Lung microvascular endothelial cell (primary cell): Measurements from ENCODE around the gene SLC25A38. TPM values are rescaled to one million over a fixed set of nuclear protein-coding genes. Genes with fewer than 3 reads are reported as not detected.

Source experiments
- DNase-seq, 2 donors: peaks; one replicate each; pipeline versions ENCODE4 v3.0.0 to v3.0.0-alpha.2; 2010; ENCODE audit warnings: low read depth in 2 of 2
- total RNA-seq: library from RNA; depleted of rRNA; stranded (reverse); fragments of >200 nt; gene quantifications from 2 replicates; pipeline ENCODE4 v1.2.1, GENCODE V29; 2014

Gene SLC25A38
- total RNA-seq, 1 donor from 2014 or later = 16.1 TPM

DNA sequence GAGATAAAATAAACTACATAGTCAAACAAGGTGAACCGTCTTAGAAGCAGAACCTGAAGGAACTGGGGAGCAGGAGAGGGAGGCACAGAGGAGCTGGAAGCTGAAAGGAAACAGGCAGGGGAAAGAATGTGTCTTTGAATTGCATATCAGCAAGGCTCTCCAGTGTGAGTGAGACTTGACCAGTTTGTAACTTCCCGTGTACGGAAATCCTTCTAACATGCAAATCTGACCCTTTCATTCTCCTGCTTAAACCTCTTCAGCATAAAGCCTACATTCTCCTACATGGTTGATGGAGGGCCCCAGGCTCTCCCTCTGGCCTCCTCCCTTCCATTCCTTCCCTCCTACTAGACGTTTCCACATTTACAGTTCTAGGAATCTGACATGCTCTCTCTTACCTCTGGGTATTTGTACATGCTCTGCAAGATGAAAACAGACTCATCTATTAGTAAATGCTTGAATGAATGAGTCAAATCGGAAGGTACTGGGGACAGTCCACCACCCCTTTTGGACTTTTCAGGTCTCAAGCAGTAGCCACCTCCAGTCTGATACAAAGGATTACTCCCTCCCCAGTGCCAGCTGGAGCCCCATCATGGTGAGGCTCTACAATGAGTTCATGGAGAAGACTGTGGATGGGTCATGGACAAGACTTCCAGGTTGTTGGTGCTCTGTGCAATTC, 6.1 kb upstream of the SLC25A38 start:
- peak in 1 of 2 donors; percentile 61 for DNase-seq

GRCh38 chr3:39378088-39378487, 5.1 kb upstream of the SLC25A38 start:
- DNase-seq = peak; percentile 42 to 60

DNA sequence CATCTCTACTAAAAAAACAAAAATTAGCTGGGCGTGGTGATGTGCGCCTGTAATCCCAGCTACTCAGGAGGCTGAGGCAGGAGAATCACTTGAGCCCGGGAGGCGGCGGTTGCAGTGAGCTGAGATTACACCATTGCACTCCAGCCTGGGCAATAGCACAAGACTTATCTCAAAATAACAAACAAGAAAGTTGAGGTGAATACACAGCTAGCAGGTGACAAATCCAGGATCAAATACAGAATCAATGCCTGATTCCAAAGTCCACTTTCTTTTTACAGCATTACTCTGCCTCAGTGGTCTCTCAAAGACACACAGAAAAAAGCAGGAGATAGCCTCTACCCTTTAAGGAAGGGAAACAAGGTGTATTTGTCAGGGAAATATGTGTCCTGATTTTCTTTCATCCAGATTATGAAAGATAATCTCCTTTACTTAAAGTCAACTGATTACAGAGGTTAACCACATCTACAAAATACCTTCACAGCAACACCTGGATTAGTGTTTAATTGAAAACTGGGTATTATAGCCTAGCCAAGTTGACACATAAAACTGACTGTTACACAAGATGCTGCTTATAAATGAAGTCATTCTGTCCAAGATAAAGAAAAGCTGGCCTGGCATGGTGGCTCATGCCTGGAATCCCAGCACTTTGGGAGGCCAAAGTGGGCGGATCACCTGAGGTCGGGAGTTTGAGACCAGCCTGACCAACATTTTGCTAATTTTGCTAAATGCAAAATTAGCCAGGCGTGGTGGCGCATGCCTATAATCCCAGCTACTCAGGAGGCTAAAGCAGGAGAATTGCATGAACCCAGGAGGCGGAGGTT, 4.0 kb upstream of the SLC25A38 start:
- no peak for DNase-seq

DNA sequence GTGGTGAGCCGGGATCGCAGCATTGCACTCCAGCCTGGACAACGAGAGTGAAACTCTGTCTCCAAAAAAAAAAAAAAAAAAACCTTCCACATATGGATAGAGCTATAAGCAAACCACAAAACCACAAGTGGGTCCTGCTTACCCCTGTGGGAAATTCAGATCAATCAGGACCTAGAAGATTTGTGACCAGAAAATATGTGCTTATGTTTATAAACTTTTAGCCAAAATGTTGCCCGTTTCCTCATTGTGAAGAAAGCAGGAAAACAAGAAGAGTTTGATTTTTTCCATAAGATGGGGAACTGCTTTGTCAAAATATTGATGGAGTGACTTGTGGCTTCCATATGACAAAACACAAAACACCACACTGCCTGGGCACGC, 3.4 kb upstream of the SLC25A38 start:
- no peak for DNase-seq

DNA sequence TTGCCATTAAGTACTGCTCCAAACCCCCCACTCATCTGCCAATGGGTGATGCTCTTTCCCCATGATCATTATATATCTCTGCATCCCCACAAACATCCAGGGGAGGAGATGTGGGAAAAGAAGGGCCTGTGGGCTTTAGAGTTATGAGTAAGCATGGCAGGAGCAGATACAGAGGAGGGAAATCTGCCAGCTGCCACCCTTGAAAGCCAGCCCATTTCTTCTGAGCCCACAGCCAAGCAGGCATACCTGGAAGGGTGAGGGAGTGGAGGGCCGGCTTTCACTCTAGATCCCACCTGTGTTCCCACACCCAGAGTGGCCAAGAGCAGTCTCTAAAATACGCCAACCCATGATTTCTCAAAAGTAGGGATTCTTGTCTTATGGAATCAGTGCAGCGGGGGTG, 1.7 kb upstream of the SLC25A38 start:
- DNase-seq = no peak

DNA sequence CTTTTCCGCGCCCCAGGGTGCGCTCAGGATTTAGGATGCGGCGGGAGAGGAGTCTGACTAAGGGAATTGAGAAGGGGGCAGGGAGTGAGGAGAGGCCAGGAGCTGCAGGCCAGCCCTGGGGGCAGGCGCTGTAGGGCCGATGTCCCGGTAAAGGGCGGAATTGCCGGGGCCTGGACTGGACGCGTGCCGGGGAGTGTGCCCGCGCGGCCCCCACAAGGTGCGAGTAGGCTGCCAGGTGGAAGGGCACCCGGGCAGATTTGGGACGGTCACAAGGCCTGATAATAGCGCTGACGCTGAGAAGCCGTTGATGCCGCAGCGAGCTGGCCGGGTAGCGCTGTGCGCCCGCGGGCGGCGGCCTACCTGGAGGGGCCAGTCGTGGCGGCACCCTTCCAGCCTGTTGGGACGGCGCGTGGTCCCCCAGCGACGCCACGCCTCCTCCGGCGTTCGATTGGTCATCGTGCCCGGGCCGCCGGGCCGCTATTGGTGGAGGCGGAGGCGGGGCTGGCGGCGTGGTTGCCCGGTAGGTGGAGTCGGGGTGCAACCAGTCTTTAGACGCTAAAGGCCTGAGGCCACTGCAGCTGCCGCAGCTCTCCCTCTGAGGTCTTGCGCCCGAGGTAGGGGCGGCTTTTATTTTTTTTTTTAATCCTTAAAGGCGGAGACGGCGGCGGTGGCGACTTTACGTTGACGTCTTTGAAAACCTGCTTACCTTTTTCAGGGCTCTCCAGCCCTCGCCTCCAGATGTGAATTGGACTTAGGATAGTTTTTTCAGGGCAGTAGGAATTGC, 903 bp downstream of the SLC25A38 start:
- peak; percentile 94 for DNase-seq

DNA sequence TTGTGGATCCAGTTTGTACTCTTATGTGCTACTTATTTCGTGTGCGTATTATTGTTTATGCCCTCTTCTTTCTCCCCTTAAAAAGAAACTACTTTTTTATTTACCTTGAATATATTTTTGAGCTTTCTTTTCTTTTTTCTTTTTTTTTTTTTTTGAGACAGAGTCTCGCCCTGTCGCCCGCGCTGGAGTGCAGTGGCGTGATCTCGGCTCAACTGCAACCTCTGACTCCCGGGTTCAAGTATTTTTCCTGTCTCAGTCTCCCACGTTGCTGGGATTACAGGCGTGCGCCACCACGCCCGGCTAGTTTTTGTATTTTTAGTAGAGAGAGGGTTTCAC, 1.5 kb downstream of the SLC25A38 start:
- DNase-seq = no peak

GRCh38 chr3:39385456-39386090, 2.4 kb downstream of the SLC25A38 start:
- DNase-seq = no peak

DNA sequence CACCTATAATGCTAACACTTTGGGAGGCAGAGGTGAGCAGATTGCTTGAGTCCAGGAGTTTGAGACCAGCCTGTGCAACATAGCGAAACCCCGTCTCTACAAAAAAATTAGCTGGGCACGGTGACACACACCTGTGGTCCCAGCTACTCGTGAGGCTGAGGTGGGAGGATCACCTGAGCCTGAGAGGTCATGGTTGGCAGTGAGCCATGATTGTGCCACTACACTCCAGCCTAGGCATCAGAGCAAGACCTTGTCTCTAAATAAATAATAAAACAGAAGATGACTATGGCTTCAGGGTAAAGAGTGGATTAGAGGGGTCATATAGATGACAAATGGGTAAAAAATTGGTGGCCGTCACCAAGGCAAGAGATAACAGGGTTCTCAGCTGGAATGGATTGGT, 3.1 kb downstream of the SLC25A38 start:
- no peak for DNase-seq

GRCh38 chr3:39387411-39387975, 4.3 kb downstream of the SLC25A38 start:
- no peak for DNase-seq

DNA sequence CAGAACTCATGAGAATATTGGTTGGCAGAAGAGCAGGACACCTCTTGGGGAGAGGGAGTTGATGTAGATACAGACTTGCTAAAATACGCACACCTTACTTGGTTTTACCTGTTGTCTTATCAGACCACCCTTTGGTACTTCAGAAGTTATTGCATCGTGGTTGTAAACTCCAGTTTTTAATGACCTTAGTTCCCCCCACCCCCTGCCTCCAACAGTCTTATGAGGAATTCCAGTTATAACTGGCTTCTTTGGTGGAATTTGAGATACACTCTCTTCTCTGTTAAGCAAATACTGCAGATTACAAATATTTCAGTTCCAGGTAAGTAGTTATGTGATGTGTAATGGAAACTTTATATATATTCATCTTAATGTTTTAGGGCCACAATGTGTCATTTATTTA, 5.0 kb downstream of the SLC25A38 start:
- no peak for DNase-seq

DNA sequence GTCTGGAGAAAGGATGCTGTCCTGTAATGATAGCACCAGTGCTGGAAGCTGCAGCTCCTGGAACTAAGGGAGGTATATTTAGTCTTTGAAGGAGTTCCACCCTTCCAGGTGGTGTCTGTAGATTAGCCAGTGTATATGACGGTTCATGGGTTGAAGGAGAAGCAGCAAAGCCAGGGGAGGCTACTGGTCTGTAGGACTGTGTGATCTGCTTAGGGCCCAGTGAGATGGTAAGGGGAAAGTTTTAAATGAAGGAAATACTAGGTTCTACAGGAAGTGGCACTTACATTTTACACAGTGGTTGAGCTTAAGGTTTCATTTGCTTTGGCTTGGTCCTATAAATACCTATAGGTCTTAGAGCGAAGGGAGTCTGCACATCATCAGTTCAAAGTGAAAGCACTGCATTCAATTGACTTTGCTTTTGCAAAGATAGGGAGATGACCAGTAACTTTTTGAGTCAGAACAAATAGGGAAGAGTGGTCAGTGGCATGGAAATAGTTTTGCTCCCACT, 5.6 kb downstream of the SLC25A38 start:
- DNase-seq = no peak

GRCh38 chr3:39390181-39390580, 7.0 kb downstream of the SLC25A38 start:
- DNase-seq = peak in 1 of 2 donors; percentile 55

DNA sequence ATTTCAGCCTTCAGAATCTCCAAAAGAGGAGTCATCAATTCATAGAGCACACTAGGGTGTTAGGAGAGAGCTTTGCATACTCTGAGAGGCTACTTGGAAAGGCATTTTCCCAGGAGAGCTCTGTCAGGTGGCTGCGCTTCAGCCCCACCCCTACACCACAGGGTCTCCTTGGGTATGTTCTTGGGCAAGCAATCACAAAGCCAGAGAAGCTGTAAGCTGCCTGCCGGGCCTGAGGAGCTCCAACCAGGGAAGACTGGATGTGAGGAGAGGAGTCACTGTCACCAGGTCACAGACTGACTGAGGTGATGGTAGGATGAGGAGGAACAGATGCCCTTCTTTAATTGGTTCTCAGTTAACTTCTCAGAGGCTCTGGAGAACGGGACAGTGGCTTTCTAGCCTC, 13.5 kb downstream of the SLC25A38 start:
- no peak for DNase-seq

DNA sequence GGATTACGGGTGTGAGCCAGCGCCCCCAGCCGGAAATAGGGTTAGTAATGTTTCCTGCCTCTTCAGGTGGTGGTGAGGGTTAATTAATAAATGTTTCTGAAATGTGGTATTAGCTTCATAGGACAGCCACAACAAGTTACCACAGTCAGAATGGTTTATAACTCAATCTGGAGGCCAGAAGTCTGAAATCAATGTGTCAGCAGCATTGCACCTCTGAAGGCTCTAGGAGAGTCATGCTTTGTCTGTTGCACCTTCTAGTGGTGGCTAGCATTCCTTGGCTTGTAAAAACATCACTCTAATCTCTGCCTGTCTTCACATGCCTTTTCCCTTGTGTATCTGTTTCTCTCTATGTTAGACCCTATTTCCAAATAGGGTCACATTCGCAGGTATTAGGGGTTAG, 15.5 kb downstream of the SLC25A38 start:
- DNase-seq = peak in 1 of 2 donors; percentile 23

- no peak for DNase-seq
Measured at GRCh38 chr3:39401983-39402382, 18.8 kb downstream of the SLC25A38 start.

DNA sequence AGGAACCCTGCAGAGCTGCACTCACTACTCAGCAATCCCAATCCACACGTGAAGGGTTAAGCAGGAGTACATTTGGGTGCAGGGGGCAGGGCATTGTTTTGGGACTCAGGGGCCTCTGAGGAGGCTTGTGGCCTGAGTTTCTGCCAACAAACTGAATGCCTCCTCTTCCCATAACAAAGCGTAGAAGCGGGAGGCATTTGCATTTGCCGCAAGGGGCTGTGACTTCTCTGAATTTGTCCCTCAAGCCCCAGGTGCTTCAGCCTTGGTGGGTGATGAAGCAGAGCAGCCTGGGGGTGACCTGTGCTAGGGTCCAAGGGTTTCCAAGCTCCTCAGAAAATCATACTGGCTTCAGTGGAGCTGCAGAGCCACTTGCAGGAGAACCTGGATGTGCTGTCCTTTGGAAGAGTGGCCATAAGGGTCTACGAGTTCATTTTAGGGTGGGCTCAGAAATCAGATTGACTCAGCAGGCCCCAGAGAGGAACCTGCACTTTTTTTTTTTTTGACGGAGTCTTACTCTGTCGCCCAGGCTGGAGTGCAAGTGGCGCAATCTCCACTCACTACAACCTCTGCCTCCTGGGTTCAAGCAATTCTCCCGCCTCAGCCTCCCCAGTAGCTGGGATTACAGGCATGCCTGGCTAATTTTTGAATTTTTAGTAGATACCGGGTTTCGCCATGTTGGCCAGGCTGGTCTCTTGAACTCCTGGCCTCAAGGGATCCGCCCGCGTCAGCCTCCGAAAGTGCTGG, 21.9 kb downstream of the SLC25A38 start:
- DNase-seq = no peak

GRCh38 chr3:39405687-39406367, 22.7 kb downstream of the SLC25A38 start:
- DNase-seq = no peak

DNA sequence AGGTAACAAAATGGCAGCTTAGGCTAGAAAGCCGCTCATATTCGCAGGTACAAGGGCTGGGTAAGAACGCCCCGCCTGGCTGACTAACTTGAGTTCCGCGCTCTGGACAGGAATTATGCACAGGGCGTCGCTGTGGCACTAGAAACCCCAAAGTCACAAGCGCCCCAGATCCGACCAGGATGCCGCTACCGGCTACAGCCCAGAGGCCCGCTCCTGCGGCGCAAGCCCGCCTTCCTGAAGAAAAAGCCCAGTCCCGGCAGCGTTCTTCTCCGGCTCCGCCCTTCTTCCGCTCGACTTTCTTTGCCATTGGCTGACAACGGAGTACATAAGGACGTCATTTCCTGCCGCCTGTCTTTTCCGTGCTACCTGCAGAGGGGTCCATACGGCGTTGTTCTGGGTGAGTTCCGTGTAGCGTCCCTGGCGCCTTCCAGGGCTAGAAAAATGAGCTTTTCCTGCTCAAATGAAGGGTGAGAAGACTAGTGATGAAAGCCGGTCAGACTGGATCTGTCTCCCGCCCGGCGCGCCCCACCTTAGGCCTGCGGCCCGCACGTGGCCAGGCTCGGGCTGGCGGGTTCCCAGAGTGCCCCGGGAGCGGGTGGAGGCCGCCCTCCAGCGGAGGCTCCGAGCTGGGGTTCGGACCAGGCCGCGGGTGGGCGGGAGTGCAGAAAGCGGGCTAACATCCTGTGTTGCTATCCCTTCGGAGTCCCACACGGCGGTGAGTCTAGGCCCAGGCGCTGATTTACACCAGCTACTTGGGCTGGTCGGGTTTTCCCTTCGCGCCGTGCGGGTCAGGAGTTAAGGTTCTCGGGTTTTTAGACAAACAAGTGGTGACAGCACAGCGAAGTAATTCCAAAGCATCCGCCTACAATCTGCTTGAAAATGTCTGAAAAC, 23.4 kb downstream of the SLC25A38 start, which contains the start of gene RPSA:
TSS of gene RPSA (plus strand) at position 353 of the 891 bp plus-strand sequence. CDS start 934 bp downstream, outside the sequence.
- peak; percentile 97 for DNase-seq
